GM19238 (cell line): Measurements from ENCODE around the gene ZSWIM3.

ENCODE experiments used
- DNase-seq: peaks from one replicate; pipeline ENCODE4 v3.0.0; 2011; ENCODE audit warnings: low spot score; ENCODE audit not compliant: insufficient read length

ZSWIM3 gene

DNA sequence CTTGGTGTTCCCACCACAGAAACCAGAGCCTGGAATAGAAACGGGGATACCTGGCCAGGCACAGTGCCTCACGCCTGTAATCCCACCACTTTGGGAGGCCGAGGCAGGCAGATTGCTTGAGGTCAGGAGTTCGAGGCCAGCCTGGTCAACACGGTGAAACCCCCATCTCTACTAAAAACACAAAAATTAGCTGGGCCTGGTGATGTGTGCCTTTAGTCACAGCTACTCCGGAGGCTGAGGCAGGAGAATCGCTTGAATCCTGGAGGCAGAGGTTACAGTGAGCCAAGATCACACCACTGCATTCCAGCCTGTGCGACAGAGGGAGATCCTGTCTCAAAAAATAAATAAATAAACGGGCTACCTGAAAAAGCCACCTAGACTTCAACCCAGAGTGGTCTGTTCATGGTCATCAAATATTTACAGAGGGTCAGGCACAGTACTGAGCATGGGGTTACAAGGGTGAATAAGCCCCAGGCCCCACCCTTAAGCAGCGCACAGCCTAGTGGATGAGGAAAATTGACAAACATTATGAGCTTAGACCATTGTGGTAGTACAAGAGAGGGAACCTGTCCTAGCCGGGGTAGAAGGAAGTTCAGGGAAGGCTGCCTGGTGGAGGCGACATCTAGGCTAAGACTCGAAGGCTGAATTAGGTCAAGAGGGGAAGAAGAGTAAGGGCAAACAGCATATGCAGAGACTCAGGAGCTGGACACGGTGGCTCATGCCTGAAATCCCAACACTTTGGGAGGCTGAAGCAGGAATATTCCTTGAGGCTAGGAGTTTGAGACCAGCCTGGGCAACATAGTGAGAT lies 69.9 kb downstream of the ZSWIM3 start:
- DNase-seq: no peak
